Measurements from ENCODE around the gene TSPYL1.
A peak's percentile ranks its signal among the peaks of the same experiment; 100 is the strongest.

- TF ChIP-seq SP1 (IDR thresholded peaks at IDR 0.05; ENCODE audit: low read depth) (no peak), CTCF (IDR thresholded peaks at IDR 0.05 in 2 of 3, conservative IDR thresholded peaks at IDR 0.05 in 1 of 3; ENCODE audit: borderline replicate concordance in 1 of 3, insufficient read depth in 1 of 3, low read depth in 2 of 3, low read length in 2 of 3) (peak; percentile 77 to 85 (median 80)), JUND (IDR thresholded peaks at IDR 0.05) (no peak), POLR2A (IDR thresholded peaks at IDR 0.05; ENCODE audit: borderline replicate concordance, extremely low read depth, insufficient read depth, insufficient read length) (no peak)
- TF ChIP-seq, protein P1, sequence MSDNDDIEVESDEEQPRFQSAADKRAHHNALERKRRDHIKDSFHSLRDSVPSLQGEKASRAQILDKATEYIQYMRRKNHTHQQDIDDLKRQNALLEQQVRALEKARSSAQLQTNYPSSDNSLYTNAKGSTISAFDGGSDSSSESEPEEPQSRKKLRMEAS (IDR thresholded peaks at IDR 0.05), result no peak
Observed at GRCh38 chr6:116287689-116288282, 8.1 kb upstream of the TSPYL1 start.
